Transverse colon (tissue), 4 donors: Measurements from ENCODE around the gene ANKRD49.

ENCODE experiments used
- POLR2A ChIP-seq: fragments of 450-650 bp; IDR thresholded peaks from one replicate; pipeline ENCODE4 v1.6.1; 2016; ENCODE audit warnings: antibody characterized with exemption, mild to moderate bottlenecking, moderate library complexity
- POLR2AphosphoS5 ChIP-seq, 3 donors: sonication (generic); formaldehyde crosslinking; IDR thresholded peaks; one replicate each; pipeline ENCODE4 v1.6.1; 2016; ENCODE audit warnings: antibody characterized with exemption in 3 of 3
- TF ChIP-seq, protein P1 (sequence below), 5 experiments: fragments of 200-600 bp in 3 of 5; fragments of 450-650 bp in 2 of 5; sonication (generic) in 3 of 5; IDR thresholded peaks; 1 replicate in 2 of 5; 2 replicates in 3 of 5; pipeline ENCODE4 v1.5.1; 2016 to 2017; ENCODE audit warnings: antibody characterized with exemption in 5 of 5, inconsistent platforms in 3 of 5, mild to moderate bottlenecking in 2 of 5, moderate library complexity in 1 of 5

DNA sequence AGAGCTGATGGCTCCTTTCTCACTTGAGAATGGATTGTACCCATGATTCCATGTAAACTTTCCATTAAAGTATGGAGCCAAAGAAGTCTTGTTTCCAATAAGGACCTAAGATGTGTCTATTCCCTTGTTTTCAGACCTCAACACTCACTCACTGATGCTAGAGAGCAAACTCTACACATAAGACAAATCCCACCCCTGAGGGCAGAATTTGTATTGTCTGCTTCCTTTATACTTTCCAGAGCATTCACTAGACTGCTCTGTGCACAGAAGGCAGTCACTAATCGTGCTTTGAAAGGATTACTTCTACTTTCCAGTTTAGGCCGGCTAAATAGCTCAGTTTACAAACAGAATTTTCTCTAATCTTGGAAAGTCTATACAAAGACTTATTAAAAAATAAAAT is 6.4 kb downstream of the ANKRD49 start:
- TF ChIP-seq POLR2A = no peak
- TF ChIP-seq, protein P1, sequence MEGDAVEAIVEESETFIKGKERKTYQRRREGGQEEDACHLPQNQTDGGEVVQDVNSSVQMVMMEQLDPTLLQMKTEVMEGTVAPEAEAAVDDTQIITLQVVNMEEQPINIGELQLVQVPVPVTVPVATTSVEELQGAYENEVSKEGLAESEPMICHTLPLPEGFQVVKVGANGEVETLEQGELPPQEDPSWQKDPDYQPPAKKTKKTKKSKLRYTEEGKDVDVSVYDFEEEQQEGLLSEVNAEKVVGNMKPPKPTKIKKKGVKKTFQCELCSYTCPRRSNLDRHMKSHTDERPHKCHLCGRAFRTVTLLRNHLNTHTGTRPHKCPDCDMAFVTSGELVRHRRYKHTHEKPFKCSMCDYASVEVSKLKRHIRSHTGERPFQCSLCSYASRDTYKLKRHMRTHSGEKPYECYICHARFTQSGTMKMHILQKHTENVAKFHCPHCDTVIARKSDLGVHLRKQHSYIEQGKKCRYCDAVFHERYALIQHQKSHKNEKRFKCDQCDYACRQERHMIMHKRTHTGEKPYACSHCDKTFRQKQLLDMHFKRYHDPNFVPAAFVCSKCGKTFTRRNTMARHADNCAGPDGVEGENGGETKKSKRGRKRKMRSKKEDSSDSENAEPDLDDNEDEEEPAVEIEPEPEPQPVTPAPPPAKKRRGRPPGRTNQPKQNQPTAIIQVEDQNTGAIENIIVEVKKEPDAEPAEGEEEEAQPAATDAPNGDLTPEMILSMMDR (IDR thresholded peaks at IDR 0.05) = no peak
- no peak for TF ChIP-seq POLR2AphosphoS5 (IDR thresholded peaks at IDR 0.05)
